Measurements from ENCODE around the gene ABLIM1.

DNA sequence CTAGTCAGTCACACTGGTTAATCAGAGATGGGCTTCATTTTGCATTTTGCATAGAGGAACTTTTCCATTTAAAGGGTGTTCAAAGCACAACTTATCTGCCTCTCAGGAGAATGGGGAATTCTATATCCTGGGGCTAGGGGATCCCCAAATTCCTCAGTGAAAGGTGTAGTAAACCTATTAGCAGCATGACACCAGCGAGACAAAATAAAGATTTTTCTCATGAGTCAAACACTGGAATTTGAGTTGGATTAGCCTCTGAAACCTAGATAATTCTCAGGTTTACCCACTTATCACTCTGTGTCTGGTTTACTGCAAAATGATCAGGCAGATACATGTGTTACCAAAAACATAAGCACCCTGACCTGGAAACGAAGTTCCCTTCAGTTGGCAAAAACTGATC, 255.8 kb downstream of the ABLIM1 start:
- no peak for TF ChIP-seq POLR2A (IDR thresholded peaks at IDR 0.05)
- TF ChIP-seq, protein P1, sequence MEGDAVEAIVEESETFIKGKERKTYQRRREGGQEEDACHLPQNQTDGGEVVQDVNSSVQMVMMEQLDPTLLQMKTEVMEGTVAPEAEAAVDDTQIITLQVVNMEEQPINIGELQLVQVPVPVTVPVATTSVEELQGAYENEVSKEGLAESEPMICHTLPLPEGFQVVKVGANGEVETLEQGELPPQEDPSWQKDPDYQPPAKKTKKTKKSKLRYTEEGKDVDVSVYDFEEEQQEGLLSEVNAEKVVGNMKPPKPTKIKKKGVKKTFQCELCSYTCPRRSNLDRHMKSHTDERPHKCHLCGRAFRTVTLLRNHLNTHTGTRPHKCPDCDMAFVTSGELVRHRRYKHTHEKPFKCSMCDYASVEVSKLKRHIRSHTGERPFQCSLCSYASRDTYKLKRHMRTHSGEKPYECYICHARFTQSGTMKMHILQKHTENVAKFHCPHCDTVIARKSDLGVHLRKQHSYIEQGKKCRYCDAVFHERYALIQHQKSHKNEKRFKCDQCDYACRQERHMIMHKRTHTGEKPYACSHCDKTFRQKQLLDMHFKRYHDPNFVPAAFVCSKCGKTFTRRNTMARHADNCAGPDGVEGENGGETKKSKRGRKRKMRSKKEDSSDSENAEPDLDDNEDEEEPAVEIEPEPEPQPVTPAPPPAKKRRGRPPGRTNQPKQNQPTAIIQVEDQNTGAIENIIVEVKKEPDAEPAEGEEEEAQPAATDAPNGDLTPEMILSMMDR (IDR thresholded peaks at IDR 0.05), result no peak
